SK-N-SH (cell line): Measurements from ENCODE around the gene PITPNM3. TPM values are rescaled to one million over a fixed set of nuclear protein-coding genes. Genes with fewer than 3 reads are reported as not detected.
A peak's percentile ranks its signal among the peaks of the same experiment; 100 is the strongest.

Experiments used
- CTCF ChIA-PET: fragments of 300-600, 350-600 bp; formaldehyde crosslinking; extraction: SDS; loops from one replicate; lab custom pipeline; 2021; lab: Yijun Ruan, JAX
- POLR2A ChIA-PET: fragments of 350-600 bp; sonication (Branson Sonifier 250); formaldehyde crosslinking; extraction: SDS; loops from one replicate; lab custom pipeline; 2020; ENCODE audit warnings: antibody characterized with exemption, inconsistent platforms; lab: Yijun Ruan, JAX
- DNase-seq: peaks from one replicate; pipeline ENCODE4 v3.0.0; 2012
- H2AFZ ChIP-seq: fragments of 200-600 bp; sonication (generic); 2 replicates; pipeline ENCODE4 v1.8.1; 2016; ENCODE audit warnings: antibody characterized with exemption, mild to moderate bottlenecking, low read depth
- H3F3A ChIP-seq: fragments of 200-600 bp; sonication (generic); replicated peaks from 2 replicates; pipeline ENCODE3; 2016; ENCODE audit warnings: antibody characterized with exemption, mild to moderate bottlenecking; ENCODE audit not compliant: insufficient read depth
- H3K27ac ChIP-seq, 2 experiments: fragments of 200-500 bp in 1 of 2; fragments of 200-600 bp in 1 of 2; sonication (Bioruptor generic) in 1 of 2; sonication (generic), shearing (Covaris generic) in 1 of 2; 2 replicates each; pipeline versions ENCODE4 v1.5.1 to v1.6.1; 2014 to 2016; ENCODE audit warnings: low read depth in 2 of 2, inconsistent platforms in 1 of 2, low read length in 1 of 2, mild to moderate bottlenecking in 1 of 2, mixed read lengths in 1 of 2
- H3K27me3 ChIP-seq: fragments of 200-600 bp; sonication (generic), shearing (Covaris generic); 2 replicates; pipeline ENCODE4 v1.6.1; 2016; ENCODE audit warnings: mixed run types; ENCODE audit not compliant: insufficient read depth
- H3K36me3 ChIP-seq, 2 experiments: fragments of 200-500 bp in 1 of 2; fragments of 200-600 bp in 1 of 2; sonication (Bioruptor generic) in 1 of 2; sonication (generic) in 1 of 2; replicated peaks in 1 of 2; 2 replicates each; pipeline versions ENCODE3 to v1.5.1; 2014 to 2016; ENCODE audit warnings: low read length in 1 of 2, mild to moderate bottlenecking in 1 of 2; ENCODE audit not compliant: insufficient read depth in 2 of 2, control insufficient read depth in 1 of 2
- H3K4me1 ChIP-seq, 2 experiments: fragments of 200-500 bp in 1 of 2; fragments of 200-600 bp in 1 of 2; sonication (Bioruptor generic) in 1 of 2; sonication (generic), shearing (Covaris generic) in 1 of 2; 2 replicates each; pipeline versions ENCODE4 v1.5.1 to v1.6.1; 2014 to 2016; ENCODE audit warnings: low read depth in 1 of 2, low read length in 1 of 2, mixed run types in 1 of 2; ENCODE audit not compliant: insufficient read depth in 2 of 2, control insufficient read depth in 1 of 2
- H3K4me2 ChIP-seq: fragments of 200-600 bp; sonication (generic), shearing (Covaris generic); 2 replicates; pipeline ENCODE4 v1.6.1; 2017; ENCODE audit warnings: mixed run types
- H3K4me3 ChIP-seq, 2 experiments: fragments of 200-500 bp in 1 of 2; fragments of 200-600 bp in 1 of 2; sonication (Bioruptor generic) in 1 of 2; sonication (generic), shearing (Covaris generic) in 1 of 2; 2 replicates each; pipeline versions ENCODE4 v1.5.1 to v1.8.1; 2014 to 2016; ENCODE audit warnings: low read depth in 2 of 2, inconsistent platforms in 1 of 2, low read length in 1 of 2, mild to moderate bottlenecking in 1 of 2, mixed read lengths in 1 of 2, moderate library complexity in 1 of 2
- H3K79me2 ChIP-seq: fragments of 200-600 bp; sonication (generic); 2 replicates; pipeline ENCODE4 v1.8.1; 2017; ENCODE audit warnings: mild to moderate bottlenecking; ENCODE audit not compliant: insufficient read depth
- H3K9ac ChIP-seq: fragments of 200-600 bp; sonication (generic); 2 replicates; pipeline ENCODE4 v1.6.1; 2017; ENCODE audit warnings: mixed run types
- H3K9me2 ChIP-seq: fragments of 200-600 bp; sonication (generic); 2 replicates; pipeline ENCODE4 v1.6.1; 2017; ENCODE audit warnings: mixed run types
- H3K9me3 ChIP-seq: fragments of 200-600 bp; sonication (generic); 2 replicates; pipeline ENCODE4 v1.6.1; 2017; ENCODE audit warnings: mixed run types, mild to moderate bottlenecking, moderate library complexity
- H4K20me1 ChIP-seq: fragments of 200-600 bp; sonication (generic); 2 replicates; pipeline ENCODE4 v1.6.1; 2017; ENCODE audit warnings: mild to moderate bottlenecking, mixed run types; ENCODE audit not compliant: insufficient read depth
- CHD2 ChIP-seq: fragments of 150-350 bp; IDR thresholded peaks from 2 replicates; pipeline ENCODE4 v1.6.1; 2018; ENCODE audit warnings: low read length; ENCODE audit not compliant: partially characterized antibody
- FOSL2 ChIP-seq: IDR thresholded peaks from 2 replicates; pipeline ENCODE4 v1.4.0; 2012; ENCODE audit warnings: low read depth, mild to moderate bottlenecking, moderate library complexity, borderline replicate concordance
- FOXJ3 ChIP-seq: sonication (generic); formaldehyde crosslinking; IDR thresholded peaks from 2 replicates; pipeline ENCODE4 v1.5.1; 2020; ENCODE audit warnings: mild to moderate bottlenecking, missing genetic modification reagents
- GATA2 ChIP-seq: sonication (generic); formaldehyde crosslinking; IDR thresholded peaks from 2 replicates; pipeline ENCODE4 v1.5.0; 2020; ENCODE audit warnings: mild to moderate bottlenecking, missing genetic modification reagents
- JUND ChIP-seq: IDR thresholded peaks from 2 replicates; pipeline ENCODE4 v1.4.0; 2012
- MEF2A ChIP-seq: IDR thresholded peaks from 2 replicates; pipeline ENCODE4 v1.4.0; 2012; ENCODE audit warnings: low read depth, borderline replicate concordance
- NFIC ChIP-seq: IDR thresholded peaks from 2 replicates; pipeline ENCODE4 v1.4.0; 2012; ENCODE audit warnings: borderline replicate concordance
- NRF1 ChIP-seq: IDR thresholded peaks from 2 replicates; pipeline ENCODE4 v1.6.1; 2012; ENCODE audit warnings: low read depth, mild to moderate bottlenecking, low read length
- POLR2AphosphoS5 ChIP-seq: IDR thresholded peaks from 2 replicates; pipeline ENCODE4 v1.6.1; 2012; ENCODE audit warnings: low read depth, low read length
- RAD21 ChIP-seq: IDR thresholded peaks from 2 replicates; pipeline ENCODE4 v1.6.1; 2012; ENCODE audit warnings: mild to moderate bottlenecking, low read length
- RFX5 ChIP-seq: IDR thresholded peaks from 2 replicates; pipeline ENCODE4 v1.6.1; 2012; ENCODE audit warnings: mild to moderate bottlenecking, improper control_type of control experiment, low read length
- SMC3 ChIP-seq: IDR thresholded peaks from 2 replicates; pipeline ENCODE4 v1.6.1; 2012; ENCODE audit warnings: low read depth, low read length, improper control_type of control experiment
- TAF1 ChIP-seq: IDR thresholded peaks from 2 replicates; pipeline ENCODE4 v1.6.1; 2012; ENCODE audit warnings: low read depth, mild to moderate bottlenecking, low read length, moderate library complexity, borderline replicate concordance
- TEAD4 ChIP-seq: IDR thresholded peaks from 2 replicates; pipeline ENCODE4 v1.4.0; 2012; ENCODE audit warnings: mild to moderate bottlenecking, borderline replicate concordance; ENCODE audit not compliant: insufficient read depth
- WGBS: methylation state at CpG from one replicate; pipeline ENCODE4 v1.1.6; 2017; ENCODE audit warnings: low lambda C conversion rate; 5-methylcytosine and 5-hydroxymethylcytosine counted together
- polyA plus RNA-seq, 3 experiments: library from polyadenylated mRNA; depleted of rRNA; stranded (reverse); fragments of >200 nt; gene quantifications; 2 replicates each; pipeline ENCODE4 v1.2.3, GENCODE V29; 2012
- TF ChIP-seq, protein P1 (sequence below): IDR thresholded peaks from 2 replicates; pipeline ENCODE4 v1.4.0; 2012; ENCODE audit warnings: low read depth, borderline replicate concordance
- TF ChIP-seq, protein P2 (sequence below): IDR thresholded peaks from 2 replicates; pipeline ENCODE4 v1.6.1; 2012; ENCODE audit warnings: mild to moderate bottlenecking, low read depth, low read length, moderate library complexity
- TF ChIP-seq, protein P3 (sequence below): IDR thresholded peaks from 2 replicates; pipeline ENCODE4; 2012
- TF ChIP-seq, protein P4 (sequence below): IDR thresholded peaks from 2 replicates; pipeline ENCODE4 v1.4.0; 2012; ENCODE audit warnings: low read depth

PITPNM3 gene
- polyA plus RNA-seq, 1 of the 3 experiments (the other 2 are of a cell fraction): 0.82 TPM

DNA sequence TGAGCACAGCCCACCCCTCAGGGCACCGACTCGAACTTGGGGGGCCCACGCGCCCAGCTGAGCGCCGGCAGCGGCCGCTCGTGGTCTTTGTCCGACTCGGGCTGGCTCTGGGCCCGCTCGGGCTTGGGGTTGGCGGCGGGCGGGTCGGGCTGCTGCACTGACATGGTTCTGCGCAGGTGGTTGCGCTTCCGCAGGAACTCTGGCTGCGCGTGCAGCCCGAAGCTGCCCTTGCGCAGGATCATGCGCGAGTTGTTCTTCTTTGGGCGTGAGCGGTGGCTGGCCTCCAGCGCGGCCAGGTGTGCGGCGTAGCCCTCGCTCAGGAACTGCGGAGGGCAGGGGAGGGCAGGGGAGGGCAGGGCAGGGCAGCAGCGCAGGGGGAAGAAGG lies 101.0 kb downstream of the PITPNM3 start:
- TF ChIP-seq GATA2 (CRISPR knock-in tag): no peak
- TF ChIP-seq NRF1: peak; percentile 45
- Histone ChIP-seq H3K9ac (no peak overlapping the region), H3K9me3 (no peaks in the 10 kb centered on the region), H3K4me3 (no peak overlapping the region; a peak in 1 of 4 replicates), H2AFZ (no peak overlapping the region), H3K4me2 (no peak overlapping the region), H3K27ac (no peak overlapping the region), H4K20me1 (no peaks in the 10 kb centered on the region), H3K4me1 (peaks cover 3 to 17% of the 10 kb centered on the region in 2 experiments; a peak in 2 of 4 replicates), H3K27me3 (no peaks in the 10 kb centered on the region), H3K79me2 (no peaks in the 10 kb centered on the region), H3K36me3 (no peaks in the 10 kb centered on the region), H3F3A (no peaks in the 10 kb centered on the region), H3K9me2 (no peaks in the 10 kb centered on the region)
- WGBS: 31% methylated on average over 18 of the region's 35 CpGs
- ChIA-PET POLR2A (no interaction called here), CTCF (interaction anchor here (1.7 to 2.1 kb wide), 3 partner anchors 15 to 19 kb away, joined by 4 to 12 read pairs (median 5); no protein-coding TSS in a partner anchor)
- DNase-seq: peak; percentile 74

DNA sequence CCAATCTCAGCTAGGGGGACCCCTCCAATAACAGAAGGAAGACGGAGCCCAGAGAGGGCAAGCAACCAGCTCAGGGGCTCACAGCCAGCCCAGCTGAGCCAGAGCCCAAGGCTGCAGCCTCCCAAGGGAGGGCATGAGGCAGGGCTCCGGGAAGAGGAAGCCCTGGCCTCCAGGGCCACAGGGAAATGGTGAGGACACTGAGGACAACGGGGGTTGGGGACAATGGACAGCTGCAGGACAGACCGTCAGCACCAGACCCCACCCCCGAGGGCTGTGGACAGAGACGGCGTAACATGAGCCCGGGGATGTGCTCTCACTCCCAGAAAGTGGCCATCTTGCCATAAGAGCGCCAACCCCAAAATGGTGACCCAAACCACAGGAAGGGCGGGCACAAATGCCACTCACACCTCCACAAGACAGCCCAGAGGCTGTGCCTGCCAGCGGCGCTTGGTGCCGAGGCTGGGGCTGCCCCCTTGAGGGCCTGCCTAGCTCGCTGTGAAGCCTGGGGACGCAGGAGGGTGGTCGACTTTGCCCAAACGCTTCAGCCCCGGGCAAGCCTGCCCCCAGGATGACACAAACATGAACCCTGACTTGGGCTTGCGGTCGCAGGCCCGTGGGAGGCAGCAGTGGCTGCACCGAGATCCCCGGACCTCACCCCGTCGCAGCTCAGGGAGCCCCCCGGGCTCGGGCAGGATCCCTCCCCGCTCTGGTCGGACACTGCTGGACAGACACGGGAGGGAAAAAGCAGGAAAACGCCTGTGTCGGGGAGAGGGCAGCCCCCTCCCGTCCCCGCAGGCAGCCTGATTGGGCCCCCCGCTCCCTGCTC lies 101.6 kb downstream of the PITPNM3 start:
- H4K20me1 ChIP-seq: no peaks in the 10 kb centered on the region
- ChIA-PET CTCF (interaction anchor here (1.0 to 2.0 kb wide), 4 partner anchors 14 to 19 kb away, joined by 3 to 10 read pairs (median 4); no protein-coding TSS in a partner anchor), POLR2A (interaction anchor here (2.2 kb wide), 1 partner anchor 11 kb away, joined by 11 read pairs; the partner anchor contains the start of gene PIMREG)
- H3K79me2 ChIP-seq: no peaks in the 10 kb centered on the region
- no peak overlapping the region for H3K4me3 ChIP-seq
- H3K4me2 ChIP-seq: no peak overlapping the region
- TF ChIP-seq JUND (no peak), SMC3 (no peak), RFX5 (no peak), POLR2AphosphoS5 (no peak), MEF2A (no peak), RAD21 (no peak), CHD2 (no peak), NFIC (no peak), FOXJ3 (CRISPR knock-in tag) (no peak), FOSL2 (no peak), TAF1 (no peak), GATA2 (CRISPR knock-in tag) (no peak), TEAD4 (no peak)
- TF ChIP-seq, protein P1, sequence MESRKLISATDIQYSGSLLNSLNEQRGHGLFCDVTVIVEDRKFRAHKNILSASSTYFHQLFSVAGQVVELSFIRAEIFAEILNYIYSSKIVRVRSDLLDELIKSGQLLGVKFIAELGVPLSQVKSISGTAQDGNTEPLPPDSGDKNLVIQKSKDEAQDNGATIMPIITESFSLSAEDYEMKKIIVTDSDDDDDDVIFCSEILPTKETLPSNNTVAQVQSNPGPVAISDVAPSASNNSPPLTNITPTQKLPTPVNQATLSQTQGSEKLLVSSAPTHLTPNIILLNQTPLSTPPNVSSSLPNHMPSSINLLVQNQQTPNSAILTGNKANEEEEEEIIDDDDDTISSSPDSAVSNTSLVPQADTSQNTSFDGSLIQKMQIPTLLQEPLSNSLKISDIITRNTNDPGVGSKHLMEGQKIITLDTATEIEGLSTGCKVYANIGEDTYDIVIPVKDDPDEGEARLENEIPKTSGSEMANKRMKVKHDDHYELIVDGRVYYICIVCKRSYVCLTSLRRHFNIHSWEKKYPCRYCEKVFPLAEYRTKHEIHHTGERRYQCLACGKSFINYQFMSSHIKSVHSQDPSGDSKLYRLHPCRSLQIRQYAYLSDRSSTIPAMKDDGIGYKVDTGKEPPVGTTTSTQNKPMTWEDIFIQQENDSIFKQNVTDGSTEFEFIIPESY: no peak
- TF ChIP-seq, protein P2, sequence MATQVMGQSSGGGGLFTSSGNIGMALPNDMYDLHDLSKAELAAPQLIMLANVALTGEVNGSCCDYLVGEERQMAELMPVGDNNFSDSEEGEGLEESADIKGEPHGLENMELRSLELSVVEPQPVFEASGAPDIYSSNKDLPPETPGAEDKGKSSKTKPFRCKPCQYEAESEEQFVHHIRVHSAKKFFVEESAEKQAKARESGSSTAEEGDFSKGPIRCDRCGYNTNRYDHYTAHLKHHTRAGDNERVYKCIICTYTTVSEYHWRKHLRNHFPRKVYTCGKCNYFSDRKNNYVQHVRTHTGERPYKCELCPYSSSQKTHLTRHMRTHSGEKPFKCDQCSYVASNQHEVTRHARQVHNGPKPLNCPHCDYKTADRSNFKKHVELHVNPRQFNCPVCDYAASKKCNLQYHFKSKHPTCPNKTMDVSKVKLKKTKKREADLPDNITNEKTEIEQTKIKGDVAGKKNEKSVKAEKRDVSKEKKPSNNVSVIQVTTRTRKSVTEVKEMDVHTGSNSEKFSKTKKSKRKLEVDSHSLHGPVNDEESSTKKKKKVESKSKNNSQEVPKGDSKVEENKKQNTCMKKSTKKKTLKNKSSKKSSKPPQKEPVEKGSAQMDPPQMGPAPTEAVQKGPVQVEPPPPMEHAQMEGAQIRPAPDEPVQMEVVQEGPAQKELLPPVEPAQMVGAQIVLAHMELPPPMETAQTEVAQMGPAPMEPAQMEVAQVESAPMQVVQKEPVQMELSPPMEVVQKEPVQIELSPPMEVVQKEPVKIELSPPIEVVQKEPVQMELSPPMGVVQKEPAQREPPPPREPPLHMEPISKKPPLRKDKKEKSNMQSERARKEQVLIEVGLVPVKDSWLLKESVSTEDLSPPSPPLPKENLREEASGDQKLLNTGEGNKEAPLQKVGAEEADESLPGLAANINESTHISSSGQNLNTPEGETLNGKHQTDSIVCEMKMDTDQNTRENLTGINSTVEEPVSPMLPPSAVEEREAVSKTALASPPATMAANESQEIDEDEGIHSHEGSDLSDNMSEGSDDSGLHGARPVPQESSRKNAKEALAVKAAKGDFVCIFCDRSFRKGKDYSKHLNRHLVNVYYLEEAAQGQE: no peak
- TF ChIP-seq, protein P3, sequence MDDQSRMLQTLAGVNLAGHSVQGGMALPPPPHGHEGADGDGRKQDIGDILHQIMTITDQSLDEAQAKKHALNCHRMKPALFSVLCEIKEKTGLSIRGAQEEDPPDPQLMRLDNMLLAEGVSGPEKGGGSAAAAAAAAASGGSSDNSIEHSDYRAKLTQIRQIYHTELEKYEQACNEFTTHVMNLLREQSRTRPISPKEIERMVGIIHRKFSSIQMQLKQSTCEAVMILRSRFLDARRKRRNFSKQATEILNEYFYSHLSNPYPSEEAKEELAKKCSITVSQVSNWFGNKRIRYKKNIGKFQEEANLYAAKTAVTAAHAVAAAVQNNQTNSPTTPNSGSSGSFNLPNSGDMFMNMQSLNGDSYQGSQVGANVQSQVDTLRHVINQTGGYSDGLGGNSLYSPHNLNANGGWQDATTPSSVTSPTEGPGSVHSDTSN: no peak
- TF ChIP-seq, protein P4, sequence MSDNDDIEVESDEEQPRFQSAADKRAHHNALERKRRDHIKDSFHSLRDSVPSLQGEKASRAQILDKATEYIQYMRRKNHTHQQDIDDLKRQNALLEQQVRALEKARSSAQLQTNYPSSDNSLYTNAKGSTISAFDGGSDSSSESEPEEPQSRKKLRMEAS: no peak
- H3K27ac ChIP-seq: no peak overlapping the region
- H3F3A ChIP-seq: no peaks in the 10 kb centered on the region
- peaks cover 3 to 17% of the 10 kb centered on the region in 2 experiments; a peak in 2 of 4 replicates for H3K4me1 ChIP-seq
- H3K9me3 ChIP-seq: no peaks in the 10 kb centered on the region
- H3K27me3 ChIP-seq: no peaks in the 10 kb centered on the region
- no peak overlapping the region for H2AFZ ChIP-seq
- peak; percentile 60 for DNase-seq
- H3K36me3 ChIP-seq: peaks cover 0 to 4% of the 10 kb centered on the region in 2 experiments
- WGBS: 69% methylated on average over 15 of the region's 35 CpGs
- no peak overlapping the region for H3K9ac ChIP-seq
- no peaks in the 10 kb centered on the region for H3K9me2 ChIP-seq
